Measurements from ENCODE around the gene GPA33. TPM values are rescaled to one million over a fixed set of nuclear protein-coding genes. Genes with fewer than 3 reads are reported as not detected.

GPA33 gene
- total RNA-seq, 2 experiments from 2014 or later: 1.8 to 1.9 TPM

DNA sequence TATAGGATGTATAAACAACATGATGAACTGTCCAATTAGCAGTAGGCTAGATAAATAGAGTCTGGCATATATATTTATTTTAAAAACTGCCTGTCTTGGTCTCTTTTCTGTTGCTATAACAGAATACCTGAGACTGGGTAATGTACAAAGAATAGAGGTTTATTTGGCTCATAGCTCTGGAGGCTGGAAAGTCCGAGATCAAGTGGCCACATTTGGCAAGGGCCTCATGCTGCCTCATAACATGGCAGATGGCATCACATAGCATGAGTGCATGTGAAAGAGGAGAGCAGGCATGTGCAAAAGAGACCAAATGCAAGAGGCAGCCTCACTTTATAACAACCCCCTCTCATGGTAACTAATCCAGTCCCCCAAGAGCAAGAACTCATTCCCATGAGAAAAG lies 9.7 kb upstream of the GPA33 start:
- ChIA-PET POLR2A (no interaction called here), CTCF (no interaction called here)
- no peaks in the 10 kb centered on the region for H3K9me3 Mint-ChIP-seq
- H3K4me1 Mint-ChIP-seq (ENCODE audit: low read depth): peaks cover 21% of the 10 kb centered on the region
- no peak overlapping the region for H3K4me3 Mint-ChIP-seq
- peaks cover 2% of the 10 kb centered on the region for H3K27me3 Mint-ChIP-seq
- no peak for DNase-seq
- intact Hi-C loops (cut with micrococcal nuclease): no loop called here
- no peak overlapping the region for H3K27ac Mint-ChIP-seq
- H3K36me3 Mint-ChIP-seq: no peaks in the 10 kb centered on the region

DNA sequence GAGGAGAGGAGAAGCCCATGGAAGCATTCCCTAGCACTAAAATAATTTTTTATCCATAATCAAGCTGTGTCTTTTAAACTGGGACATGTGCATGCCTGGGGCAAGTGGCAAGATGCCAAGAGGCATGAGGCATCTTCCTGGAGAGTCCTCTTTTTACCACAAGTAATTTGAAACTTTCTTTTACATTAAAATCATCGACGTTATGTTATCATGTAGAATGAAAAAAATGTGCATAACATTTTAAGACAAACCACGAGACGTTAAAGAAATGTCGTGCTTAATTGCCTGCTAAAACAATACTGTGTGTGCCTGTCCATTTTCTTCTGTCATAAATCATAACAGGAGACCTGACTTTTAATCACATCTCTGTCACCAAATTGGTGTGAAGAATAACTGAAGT lies 5.2 kb upstream of the GPA33 start:
- ChIA-PET CTCF (no interaction called here), POLR2A (no interaction called here)
- Mint-ChIP-seq H3K27ac (no peak overlapping the region), H3K4me3 (no peak overlapping the region), H3K36me3 (no peaks in the 10 kb centered on the region), H3K4me1 (ENCODE audit: low read depth) (peaks cover 7% of the 10 kb centered on the region), H3K27me3 (peaks cover 2% of the 10 kb centered on the region), H3K9me3 (no peaks in the 10 kb centered on the region)
- intact Hi-C loops (cut with micrococcal nuclease): no loop called here
- no peak for DNase-seq

DNA sequence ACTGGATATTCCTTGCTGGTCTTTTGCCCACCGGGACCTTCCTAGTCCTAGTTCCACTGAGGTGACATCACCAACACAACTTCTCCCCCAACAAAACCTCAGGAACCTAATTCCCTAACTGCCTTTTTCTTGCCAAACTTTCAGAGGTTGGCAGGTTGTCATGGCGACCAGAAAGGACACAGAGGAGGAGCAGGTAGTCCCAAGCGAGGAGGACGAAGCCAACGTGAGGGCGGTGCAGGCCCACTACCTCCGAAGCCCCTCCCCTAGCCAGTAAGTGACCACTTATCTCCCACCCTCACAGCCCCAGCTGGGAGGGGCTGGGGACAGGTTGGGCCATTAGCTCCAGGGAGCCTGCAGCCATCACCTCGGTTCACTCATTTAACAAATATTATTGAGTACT lies 4.5 kb upstream of the GPA33 start:
- Mint-ChIP-seq H3K9me3 (no peaks in the 10 kb centered on the region), H3K27ac (no peak overlapping the region), H3K27me3 (no peaks in the 10 kb centered on the region), H3K4me1 (ENCODE audit: low read depth) (peaks cover 14% of the 10 kb centered on the region), H3K36me3 (no peaks in the 10 kb centered on the region), H3K4me3 (no peak overlapping the region)
- DNase-seq: no peak
- ChIA-PET CTCF (interaction anchor here (1.1 kb wide), 1 partner anchor 16 kb away, joined by 3 read pairs; no protein-coding TSS in a partner anchor), POLR2A (no interaction called here)
- intact Hi-C loops (cut with micrococcal nuclease): no loop called here

DNA sequence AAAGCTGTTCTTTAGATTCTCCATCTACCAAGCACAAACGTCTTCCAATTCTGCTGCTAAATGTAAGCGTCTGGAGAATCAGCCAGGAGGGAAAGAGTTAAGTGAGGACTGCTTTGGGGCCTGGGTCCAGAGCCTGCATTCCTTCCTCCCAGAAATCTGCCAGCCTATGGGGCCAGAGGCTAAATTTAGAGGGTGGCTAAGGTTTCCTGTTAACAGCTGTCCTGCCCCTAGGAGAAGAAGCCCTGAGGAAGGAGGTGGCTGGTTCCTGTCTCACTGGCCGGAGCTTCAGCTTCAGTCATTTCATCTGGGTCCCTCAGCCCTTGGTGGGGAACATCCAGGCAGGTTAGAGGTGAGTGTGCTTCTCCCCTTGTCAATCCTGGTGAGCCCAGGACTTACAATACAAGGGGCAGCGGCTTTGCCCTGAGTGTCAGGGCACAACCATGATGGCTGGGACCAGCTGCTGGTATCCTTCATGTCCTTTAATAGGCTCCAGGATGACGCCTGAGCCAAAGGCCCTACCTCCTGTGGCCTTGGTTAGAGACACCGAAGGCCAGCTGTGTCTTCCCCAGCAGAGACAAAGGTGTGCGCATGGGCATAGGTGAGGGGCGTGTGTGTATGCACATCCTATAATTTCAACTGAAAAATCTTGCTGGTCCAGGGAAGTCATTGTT lies 3.8 kb upstream of the GPA33 start, which contains the start of gene STYXL2:
Gene STYXL2 (plus strand): TSS at position 230 of the 671 bp plus-strand sequence. CDS start 775 bp downstream, outside the sequence.
- intact Hi-C loops (cut with micrococcal nuclease): no loop called here
- CTCF ChIA-PET: interaction anchor here (1.1 kb wide), 1 partner anchor 16 kb away, joined by 3 read pairs; no protein-coding TSS in a partner anchor
- H3K27ac Mint-ChIP-seq: no peak within 1 kb of the TSS
- H3K36me3 Mint-ChIP-seq: no peaks in the 10 kb centered on the region
- POLR2A ChIA-PET: interaction anchor here (0.5 kb wide), 1 partner anchor 164 kb away, joined by 3 read pairs; no protein-coding TSS in a partner anchor
- H3K4me1 Mint-ChIP-seq (ENCODE audit: low read depth): peaks cover 21% of the 10 kb centered on the region
- no peak for DNase-seq
- no peak within 1 kb of the TSS for H3K4me3 Mint-ChIP-seq
- H3K9me3 Mint-ChIP-seq: no peaks in the 10 kb centered on the region
- no peaks in the 10 kb centered on the region for H3K27me3 Mint-ChIP-seq

DNA sequence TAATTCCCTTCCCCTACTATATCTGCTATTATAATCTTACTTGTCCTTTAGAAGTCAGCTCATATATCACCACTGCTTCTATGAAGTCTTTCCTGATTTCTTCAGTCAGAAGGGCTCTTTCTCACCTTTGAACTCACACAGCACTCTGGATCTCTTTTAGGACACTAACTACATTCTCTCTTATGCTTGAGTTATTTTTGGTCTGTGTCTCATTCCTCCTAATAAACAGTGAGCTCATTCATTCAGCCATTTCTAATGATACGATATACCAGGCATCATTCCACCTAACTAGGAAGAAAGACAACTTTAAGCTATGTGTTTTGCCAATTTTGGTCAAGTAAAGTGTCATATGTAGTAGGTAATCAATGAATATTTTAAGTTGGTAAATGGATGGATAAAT lies 2.5 kb upstream of the GPA33 start:
- Mint-ChIP-seq H3K4me3 (no peak overlapping the region), H3K27ac (no peak overlapping the region), H3K36me3 (no peaks in the 10 kb centered on the region), H3K4me1 (ENCODE audit: low read depth) (peaks cover 30% of the 10 kb centered on the region), H3K9me3 (no peaks in the 10 kb centered on the region), H3K27me3 (no peaks in the 10 kb centered on the region)
- ChIA-PET POLR2A (interaction anchor here (1.4 kb wide), 1 partner anchor 127 kb away, joined by 3 read pairs; the partner anchor contains the start of gene POU2F1), CTCF (interaction anchor here (0.6 to 0.8 kb wide), 2 partner anchors 13 to 1958 kb away, joined by 3 read pairs; no protein-coding TSS in a partner anchor)
- intact Hi-C loops (cut with micrococcal nuclease): no loop called here
- DNase-seq: no peak

DNA sequence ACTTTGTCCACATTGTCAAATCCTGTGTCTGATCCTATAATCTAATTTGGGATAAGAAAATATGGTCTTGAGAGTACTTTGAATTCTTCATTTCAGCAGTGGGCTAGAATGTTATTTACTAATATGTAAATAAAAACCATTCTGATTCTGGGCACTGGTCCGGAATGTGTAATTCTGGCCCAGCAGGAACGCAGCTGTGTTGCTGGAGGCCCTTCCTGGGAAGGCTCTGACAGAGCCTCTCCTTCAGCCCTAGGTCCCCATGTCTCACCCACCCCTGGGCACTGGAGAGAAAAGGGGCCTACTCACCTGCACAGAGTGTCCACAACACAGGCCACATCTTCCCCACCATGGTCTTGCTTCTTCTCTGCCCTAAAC lies 251 bp downstream of the GPA33 start:
- POLR2A ChIA-PET: no interaction called here
- no peaks in the 10 kb centered on the region for H3K36me3 Mint-ChIP-seq
- no peaks in the 10 kb centered on the region for H3K27me3 Mint-ChIP-seq
- DNase-seq: no peak
- H3K27ac Mint-ChIP-seq: peak overlapping the region; percentile 88
- CTCF ChIA-PET: interaction anchor here (1.0 to 1.7 kb wide), 3 partner anchors 23 to 31 kb away, joined by 4 to 6 read pairs (median 5); no protein-coding TSS in a partner anchor
- intact Hi-C loops (cut with micrococcal nuclease): loop anchor here (2.0 to 5.0 kb wide), 3 partner anchors 32 to 131 kb away; partner anchors contain the start of gene POU2F1
- peak overlapping the region; percentile 56 for H3K4me3 Mint-ChIP-seq
- no peaks in the 10 kb centered on the region for H3K9me3 Mint-ChIP-seq
- H3K4me1 Mint-ChIP-seq (ENCODE audit: low read depth): peaks cover 32% of the 10 kb centered on the region

DNA sequence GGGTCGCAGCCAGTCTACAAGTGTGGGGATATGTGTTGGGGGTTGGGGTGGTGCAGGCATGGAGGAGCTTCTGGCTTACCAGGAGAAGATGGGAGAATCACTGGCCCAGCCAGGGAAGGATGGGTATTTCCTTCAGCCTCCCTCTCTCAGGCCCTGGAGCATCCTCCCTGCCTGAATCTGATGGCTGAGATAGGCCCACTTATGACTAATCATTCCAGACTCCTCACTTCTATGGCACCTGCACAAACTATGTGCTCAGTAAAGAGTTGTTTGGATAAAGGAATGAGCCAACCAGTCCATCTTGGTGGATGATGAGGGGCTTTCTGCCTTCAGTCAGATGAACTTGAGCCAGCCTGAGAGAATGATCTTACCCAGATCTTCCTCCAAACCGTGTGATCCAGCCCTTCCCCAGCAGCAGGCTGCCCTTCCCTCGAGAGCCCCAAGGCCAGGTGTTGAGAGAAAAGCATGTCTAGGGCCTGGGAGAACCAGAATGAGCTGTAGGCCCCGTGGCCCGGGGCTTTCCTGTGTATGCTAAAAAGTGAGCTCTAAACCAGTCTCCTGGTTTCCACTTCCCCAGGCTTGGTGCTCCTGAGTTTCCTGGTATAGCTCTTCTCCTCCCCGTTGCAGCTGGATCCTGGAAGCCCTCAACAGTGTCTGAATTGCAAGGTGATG lies 1.3 kb downstream of the GPA33 start:
- Mint-ChIP-seq H3K36me3 (no peaks in the 10 kb centered on the region), H3K9me3 (no peaks in the 10 kb centered on the region), H3K4me3 (no peak overlapping the region), H3K27me3 (no peaks in the 10 kb centered on the region), H3K27ac (peak overlapping the region; percentile 88), H3K4me1 (ENCODE audit: low read depth) (peaks cover 32% of the 10 kb centered on the region)
- POLR2A ChIA-PET: no interaction called here
- no peak for DNase-seq
- CTCF ChIA-PET: interaction anchor here (0.6 to 1.0 kb wide), 2 partner anchors 28 to 34 kb away, joined by 3 to 4 read pairs; no protein-coding TSS in a partner anchor
- intact Hi-C loops (cut with micrococcal nuclease): loop anchor here (5.0 kb wide), 2 partner anchors 33 to 118 kb away; no protein-coding TSS in a partner anchor

DNA sequence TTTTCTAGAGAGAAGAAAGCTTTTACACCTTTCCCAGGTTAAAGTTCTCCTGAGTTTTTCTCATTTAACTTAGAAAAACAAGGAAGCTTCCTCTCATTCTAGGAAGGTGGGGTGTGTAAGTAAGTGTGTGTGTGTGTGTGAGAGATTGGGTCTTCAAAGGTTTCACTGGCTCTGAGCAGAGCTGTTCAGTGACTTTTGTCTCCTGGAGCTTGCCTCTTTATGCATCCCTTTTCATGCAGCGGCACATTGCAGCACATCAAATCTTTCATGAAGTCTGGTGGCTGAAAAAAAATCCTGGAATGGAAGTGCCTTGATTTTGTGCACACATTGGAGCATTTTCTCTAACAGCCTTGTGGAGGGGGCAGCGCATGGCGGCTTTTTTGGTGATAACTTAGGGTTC lies 3.4 kb downstream of the GPA33 start:
- ChIA-PET CTCF (interaction anchor here (0.9 kb wide), 1 partner anchor 20 kb away, joined by 5 read pairs; no protein-coding TSS in a partner anchor), POLR2A (interaction anchor here (0.6 kb wide), 1 partner anchor 30 kb away, joined by 3 read pairs; no protein-coding TSS in a partner anchor)
- H3K9me3 Mint-ChIP-seq: no peaks in the 10 kb centered on the region
- H3K27ac Mint-ChIP-seq: no peak overlapping the region
- H3K4me3 Mint-ChIP-seq: no peak overlapping the region
- DNase-seq: no peak
- no peaks in the 10 kb centered on the region for H3K36me3 Mint-ChIP-seq
- intact Hi-C loops (cut with micrococcal nuclease): loop anchor here (5.0 kb wide), 2 partner anchors 36 to 121 kb away; no protein-coding TSS in a partner anchor
- no peaks in the 10 kb centered on the region for H3K27me3 Mint-ChIP-seq
- H3K4me1 Mint-ChIP-seq (ENCODE audit: low read depth): peaks cover 32% of the 10 kb centered on the region

DNA sequence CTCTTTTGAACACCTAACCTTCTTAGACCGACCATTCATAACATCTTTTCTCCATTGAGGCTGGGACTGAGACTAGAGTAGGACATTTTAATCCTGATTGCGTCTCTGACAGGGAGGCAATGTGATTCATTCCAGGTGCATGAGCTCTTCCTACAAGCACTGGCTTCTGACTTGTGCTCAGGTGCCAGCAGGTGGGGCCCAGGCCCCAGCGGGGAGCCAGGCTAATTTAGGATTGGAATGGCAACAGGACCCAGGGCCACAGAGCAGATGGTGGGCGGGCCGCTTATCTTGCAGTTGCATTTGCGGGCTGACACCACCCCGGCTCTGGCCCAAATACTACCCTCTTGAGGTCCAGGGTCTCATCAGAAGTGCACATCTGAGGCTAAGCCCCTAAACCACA lies 4.1 kb downstream of the GPA33 start:
- Mint-ChIP-seq H3K9me3 (no peaks in the 10 kb centered on the region), H3K36me3 (no peaks in the 10 kb centered on the region), H3K27me3 (no peaks in the 10 kb centered on the region), H3K4me1 (ENCODE audit: low read depth) (peaks cover 32% of the 10 kb centered on the region), H3K27ac (no peak overlapping the region), H3K4me3 (no peak overlapping the region)
- DNase-seq: no peak
- intact Hi-C loops (cut with micrococcal nuclease): loop anchor here (5.0 kb wide), 2 partner anchors 36 to 121 kb away; no protein-coding TSS in a partner anchor
- ChIA-PET POLR2A (interaction anchor here (0.6 kb wide), 1 partner anchor 29 kb away, joined by 3 read pairs; no protein-coding TSS in a partner anchor), CTCF (no interaction called here)

DNA sequence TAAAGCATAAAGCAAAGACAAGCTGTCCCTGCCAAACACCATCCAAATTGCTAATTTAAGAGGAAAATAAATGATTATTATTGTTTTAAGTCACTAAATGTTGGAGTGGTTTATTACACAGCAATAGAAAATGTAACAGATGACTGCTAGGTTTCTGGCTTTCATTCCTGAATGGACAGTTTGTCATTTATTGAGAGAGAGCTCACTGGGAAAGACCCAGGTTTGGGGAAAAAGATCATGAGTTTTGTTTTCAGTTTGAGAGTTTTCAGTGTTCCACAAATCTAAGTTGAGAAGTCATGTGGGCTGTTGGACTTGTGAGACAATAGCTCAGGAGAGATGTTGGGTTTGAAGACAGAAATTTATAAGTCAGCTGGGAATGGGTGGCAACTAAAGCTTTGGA lies 5.4 kb downstream of the GPA33 start:
- Mint-ChIP-seq H3K4me3 (no peak overlapping the region), H3K27me3 (no peaks in the 10 kb centered on the region), H3K36me3 (no peaks in the 10 kb centered on the region), H3K4me1 (ENCODE audit: low read depth) (peaks cover 21% of the 10 kb centered on the region), H3K9me3 (no peaks in the 10 kb centered on the region), H3K27ac (no peak overlapping the region)
- no peak for DNase-seq
- intact Hi-C loops (cut with micrococcal nuclease): loop anchor here (5.0 kb wide), 2 partner anchors 38 to 123 kb away; no protein-coding TSS in a partner anchor
- ChIA-PET POLR2A (interaction anchor here (1.1 to 1.5 kb wide), 2 partner anchors 19 to 136 kb away, joined by 3 read pairs; partner anchors contain the start of gene POU2F1), CTCF (interaction anchor here (0.7 to 1.5 kb wide), 5 partner anchors 18 to 40 kb away, joined by 3 to 6 read pairs (median 4); no protein-coding TSS in a partner anchor)

DNA sequence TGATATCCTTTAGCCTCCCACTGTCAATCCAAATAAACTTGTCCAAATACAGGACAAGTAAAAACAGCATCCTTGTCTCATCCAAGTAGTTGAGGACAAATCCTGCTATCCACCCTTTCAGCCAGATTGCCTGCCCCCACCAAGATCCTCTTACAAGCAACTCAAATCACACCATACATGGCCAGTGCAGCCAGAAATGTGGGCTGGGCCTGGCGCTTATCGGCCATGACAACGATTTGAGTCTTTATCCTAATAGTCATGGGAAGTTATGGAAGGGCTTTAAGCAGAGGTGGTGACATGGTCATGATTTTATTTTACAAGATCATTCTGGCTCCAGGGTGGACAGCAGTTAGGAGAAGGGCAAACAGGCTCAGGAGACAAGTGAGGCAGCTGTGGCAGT lies 6.3 kb downstream of the GPA33 start:
- Mint-ChIP-seq H3K9me3 (no peaks in the 10 kb centered on the region), H3K27me3 (no peaks in the 10 kb centered on the region), H3K4me3 (no peak overlapping the region), H3K36me3 (no peaks in the 10 kb centered on the region), H3K27ac (no peak overlapping the region), H3K4me1 (ENCODE audit: low read depth) (peaks cover 12% of the 10 kb centered on the region)
- intact Hi-C loops (cut with micrococcal nuclease): no loop called here
- no peak for DNase-seq
- ChIA-PET CTCF (interaction anchor here (0.6 to 1.5 kb wide), 3 partner anchors 24 to 37 kb away, joined by 3 to 6 read pairs (median 4); no protein-coding TSS in a partner anchor), POLR2A (interaction anchor here (1.1 to 1.5 kb wide), 2 partner anchors 20 to 137 kb away, joined by 3 read pairs; partner anchors contain the start of gene POU2F1)
